Loucy (cell line): Measurements from ENCODE around the gene AAR2.

ENCODE experiments used
- CTCF ChIP-seq: fragments of 200-600 bp; sonication (generic); conservative IDR thresholded peaks from 2 replicates; pipeline ENCODE4 v1.5.1; 2014; ENCODE audit warnings: mild to moderate bottlenecking, antibody characterized with exemption, low read length
- EZH2phosphoT487 ChIP-seq: fragments of 200-600 bp; IDR thresholded peaks from 2 replicates; pipeline ENCODE4 v1.6.1; 2018; ENCODE audit warnings: antibody characterized with exemption, mild to moderate bottlenecking, moderate library complexity, borderline replicate concordance

GRCh38 chr20:36270744-36271638 is 34.7 kb downstream of the AAR2 start:
- TF ChIP-seq CTCF = no peak
- no peak for TF ChIP-seq EZH2phosphoT487
